HG03159 (cell line): ENCODE measurements around the gene CCL13.

Source experiments
- ATAC-seq: cut with Tn5 transposase; IDR thresholded peaks from one replicate; pipeline ENCODE4 v1.9.1; 2021; ENCODE audit warnings: mild to moderate bottlenecking, moderate library complexity; ENCODE audit not compliant: unreplicated experiment

Gene CCL13

DNA sequence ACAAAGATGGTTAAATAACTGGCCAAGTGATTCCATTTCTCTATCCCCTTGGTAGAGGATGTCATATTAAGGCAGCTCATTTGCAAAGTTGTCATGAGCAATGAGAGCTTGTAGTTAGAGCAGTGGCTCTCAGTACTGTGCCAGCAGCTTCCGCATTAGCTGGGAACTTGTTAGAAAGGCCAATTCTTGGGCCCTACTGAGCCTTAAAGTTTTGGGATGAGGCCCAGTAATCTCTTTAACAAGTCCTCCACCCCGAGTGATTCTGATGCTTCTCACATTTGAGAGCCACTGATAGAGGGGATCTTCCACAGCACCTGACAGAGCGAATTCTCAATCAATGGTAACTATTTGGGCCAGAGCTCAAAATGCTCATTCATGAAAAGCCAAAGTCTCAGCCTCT is 26.9 kb downstream of the CCL13 start:
- ATAC-seq: no peak

DNA sequence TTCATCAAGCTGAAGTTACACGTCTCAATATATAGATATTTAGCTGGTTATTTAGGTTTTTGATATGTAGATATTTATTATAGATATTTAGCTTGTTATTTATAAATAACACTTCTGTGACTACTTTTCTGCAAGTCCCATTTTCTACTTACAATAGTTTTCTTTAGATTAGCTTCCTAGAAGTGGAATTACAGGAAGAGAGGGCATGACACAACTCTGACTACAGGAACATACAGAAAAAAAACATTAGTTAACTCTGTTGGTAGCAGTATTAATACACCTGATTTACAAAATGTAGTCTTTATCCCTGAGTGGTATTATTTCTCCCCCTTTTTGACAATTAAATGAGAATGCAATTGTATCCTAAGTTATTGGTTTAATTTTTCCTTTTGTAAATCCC is 28.0 kb downstream of the CCL13 start:
- ATAC-seq: no peak

DNA sequence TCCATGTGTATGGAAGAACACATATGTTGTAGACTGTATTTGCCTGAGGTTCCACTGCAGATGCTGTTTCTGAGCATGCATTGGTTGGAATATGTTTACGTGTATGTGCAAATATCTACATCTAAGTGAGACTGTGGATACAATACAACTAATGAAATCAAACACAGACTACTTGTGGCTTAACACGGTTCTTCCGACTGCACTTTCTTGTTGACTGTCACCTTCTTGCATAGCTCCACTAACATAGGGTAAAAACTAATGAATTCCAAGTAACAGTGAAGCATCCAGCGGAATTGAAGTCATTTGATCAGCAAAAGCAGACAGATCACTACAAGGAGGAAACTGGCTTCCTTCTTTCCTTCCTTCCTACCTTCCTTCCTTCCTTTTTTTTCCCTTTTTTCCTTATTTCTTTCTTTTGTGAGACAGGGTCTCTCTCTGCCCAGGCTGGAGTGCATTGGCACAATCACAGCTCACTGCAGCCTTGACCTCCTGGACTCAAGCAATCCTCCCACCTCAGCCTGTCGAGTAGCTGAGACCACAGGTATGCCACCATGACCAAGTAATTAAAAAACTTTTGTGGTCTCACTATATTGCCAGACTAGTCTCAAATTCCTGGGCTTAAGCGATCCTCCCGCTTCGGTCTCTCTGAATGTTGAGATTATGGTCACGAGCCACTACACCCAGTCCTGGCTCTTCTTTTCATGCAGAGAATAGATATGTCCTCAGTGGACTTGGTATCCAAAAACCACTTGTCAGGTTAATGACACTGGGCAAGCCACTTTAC is 28.7 kb downstream of the CCL13 start:
- ATAC-seq: no peak

DNA sequence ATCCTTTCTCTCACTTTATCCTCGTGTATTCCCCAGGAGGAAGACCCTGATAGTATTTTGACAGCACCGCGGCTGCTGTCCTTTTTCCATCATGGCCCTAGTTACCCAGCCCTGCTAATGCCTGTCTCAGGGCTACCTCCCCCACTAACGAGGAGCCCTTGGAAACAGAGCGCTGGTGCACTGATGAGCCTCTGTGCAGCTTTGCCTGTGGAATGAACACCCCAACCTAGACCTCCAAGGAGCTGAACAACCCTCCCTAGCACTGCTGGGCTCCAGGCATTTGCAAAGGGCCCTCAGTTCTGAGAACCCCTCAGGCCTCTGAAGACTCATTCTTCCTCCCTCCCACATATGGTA is 30.0 kb downstream of the CCL13 start:
- ATAC-seq: no peak

DNA sequence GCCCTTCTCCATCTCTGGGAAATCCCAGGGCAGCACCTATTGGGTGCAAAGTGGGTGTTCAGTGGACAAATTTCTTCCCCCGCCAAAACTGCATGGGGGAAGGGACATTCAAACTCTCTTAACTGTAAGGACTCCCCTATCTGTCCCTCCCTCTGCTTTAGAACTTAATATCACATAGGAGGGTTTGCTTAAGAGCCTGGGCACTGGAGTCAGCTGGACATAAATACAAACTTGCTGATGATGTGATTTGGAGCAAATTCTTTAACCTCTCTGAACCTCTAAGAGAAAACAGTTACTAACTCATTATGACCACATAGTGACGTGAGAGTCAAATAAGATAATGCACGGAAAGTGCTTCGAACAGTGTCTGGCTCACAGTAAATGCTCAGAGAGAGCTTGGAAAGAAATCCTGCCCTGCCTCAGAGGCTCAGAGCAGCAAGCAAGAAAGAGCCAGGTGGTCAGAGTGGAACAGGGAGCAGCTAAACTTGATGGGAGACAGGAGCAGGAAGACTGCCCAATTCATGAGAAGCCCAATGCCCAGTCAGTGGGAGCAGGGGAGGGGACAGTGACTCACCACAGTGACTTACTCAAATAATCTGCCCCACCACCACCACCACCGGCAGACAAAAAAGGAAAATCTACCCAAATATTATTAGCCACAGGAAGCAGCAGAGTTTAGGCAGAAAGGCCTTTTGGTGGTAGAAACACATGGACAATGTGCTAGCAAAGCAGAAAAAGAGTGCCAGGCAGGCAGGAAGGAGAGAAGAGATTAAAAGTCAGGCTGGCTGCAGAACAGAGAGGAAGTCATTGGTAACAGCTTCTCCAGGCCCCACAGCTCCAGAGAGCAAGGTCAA is 30.6 kb downstream of the CCL13 start:
- ATAC-seq: no peak

DNA sequence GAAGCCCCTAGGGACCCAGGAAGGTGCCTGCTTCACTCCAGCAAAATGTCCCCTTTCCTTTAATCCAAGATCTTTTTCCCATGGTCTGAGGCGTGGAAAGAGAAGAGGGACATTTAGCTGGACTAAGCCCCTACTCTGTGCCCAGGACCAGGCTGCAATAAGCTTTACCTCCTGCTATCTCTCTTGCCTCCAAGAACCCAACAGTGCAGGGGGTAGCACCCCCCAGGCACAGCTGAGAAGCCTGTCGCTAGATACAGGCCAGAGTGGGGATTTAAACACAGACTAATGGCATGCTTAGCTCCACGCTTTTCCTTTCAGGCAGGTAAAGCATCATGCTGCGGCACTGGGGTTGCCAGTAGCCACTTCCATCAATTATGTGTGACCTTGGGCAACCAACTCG is 31.3 kb downstream of the CCL13 start:
- no peak for ATAC-seq

DNA sequence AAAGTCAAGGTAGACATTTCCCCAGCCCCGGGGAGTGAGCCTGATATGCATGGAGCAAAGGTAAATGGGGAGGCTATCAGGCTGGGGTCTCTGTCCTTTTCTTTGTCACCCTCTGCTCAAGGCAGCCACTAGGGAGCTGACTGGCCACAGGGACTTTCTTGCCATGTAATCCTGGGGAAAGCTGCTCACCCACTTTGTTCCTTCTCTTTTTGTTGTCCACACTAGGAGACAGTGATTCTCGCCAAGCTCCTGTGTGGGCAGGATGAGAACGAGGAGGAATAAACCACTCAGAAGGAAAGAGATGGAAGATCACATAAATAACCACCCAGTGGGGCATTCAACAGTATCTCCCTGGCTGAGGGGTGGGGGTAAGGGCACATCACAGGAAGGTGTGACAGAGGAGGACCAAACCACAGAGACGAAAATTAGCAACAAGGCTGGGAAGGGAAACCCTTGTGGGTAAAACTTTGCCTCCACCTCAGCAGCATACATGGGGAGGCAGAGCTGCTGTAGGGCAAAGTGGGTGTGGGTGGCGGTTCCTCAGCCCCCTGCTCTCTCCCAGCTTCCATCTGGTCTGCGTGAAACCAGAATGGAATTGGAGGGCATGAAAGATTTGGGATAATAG is 33.0 kb downstream of the CCL13 start:
- ATAC-seq: no peak

DNA sequence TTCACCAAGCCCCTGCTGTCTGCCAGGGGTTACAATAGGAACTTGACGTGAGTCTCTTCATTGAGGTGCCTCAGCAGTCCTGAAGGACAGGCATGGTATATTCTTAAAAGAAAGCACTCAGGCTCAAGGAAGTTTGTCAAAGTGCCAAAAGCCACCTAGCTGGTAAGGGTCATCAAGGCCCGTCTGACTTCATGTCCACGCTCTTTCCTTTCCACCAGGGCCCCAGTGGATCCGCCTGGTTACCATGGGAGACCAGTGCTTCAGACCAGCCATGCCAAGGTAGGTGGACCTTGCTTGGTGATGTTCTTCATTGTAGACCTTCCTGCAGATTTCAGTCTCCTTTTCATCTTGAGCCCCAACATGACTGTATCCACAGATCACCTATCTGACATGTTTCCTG is 34.4 kb downstream of the CCL13 start:
- no peak for ATAC-seq

DNA sequence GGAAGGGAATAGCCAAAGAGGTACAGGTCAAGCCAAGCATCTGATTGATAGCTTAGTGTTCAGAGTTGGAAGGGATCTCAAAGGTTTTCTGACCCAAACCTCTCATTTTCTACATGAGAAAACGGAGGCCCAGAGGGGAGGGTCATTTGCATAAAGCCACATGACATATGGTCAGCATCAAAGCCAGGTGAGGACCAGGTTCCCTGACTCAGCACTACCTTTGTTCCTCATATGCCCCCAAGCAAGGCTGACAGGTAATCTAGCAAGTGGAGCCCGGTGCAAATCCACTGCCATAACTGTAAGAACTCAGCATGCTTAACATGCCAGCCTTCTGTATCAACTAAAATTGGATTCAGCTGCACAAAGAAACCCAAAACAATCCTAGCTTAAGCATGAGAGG is 35.0 kb downstream of the CCL13 start:
- ATAC-seq: no peak

DNA sequence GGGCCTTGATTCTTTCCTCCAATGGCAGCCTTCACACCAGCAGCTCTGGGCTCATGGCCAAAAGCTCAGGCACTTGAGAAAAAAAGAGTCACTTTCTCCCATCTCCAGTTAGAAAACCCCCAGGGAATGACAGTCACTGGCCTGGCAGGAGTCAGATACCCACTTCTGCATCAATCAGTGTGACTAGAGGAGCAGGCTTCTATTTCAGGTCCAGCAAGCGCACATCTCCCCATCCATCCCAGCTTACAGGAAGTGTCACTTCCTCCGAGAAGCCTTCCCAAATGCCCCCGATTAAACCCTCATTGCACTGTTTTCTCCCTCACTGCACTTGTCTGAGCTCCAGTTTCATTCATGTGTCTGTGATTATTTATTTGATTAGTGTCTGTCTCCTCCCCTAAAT is 37.1 kb downstream of the CCL13 start:
- no peak for ATAC-seq

DNA sequence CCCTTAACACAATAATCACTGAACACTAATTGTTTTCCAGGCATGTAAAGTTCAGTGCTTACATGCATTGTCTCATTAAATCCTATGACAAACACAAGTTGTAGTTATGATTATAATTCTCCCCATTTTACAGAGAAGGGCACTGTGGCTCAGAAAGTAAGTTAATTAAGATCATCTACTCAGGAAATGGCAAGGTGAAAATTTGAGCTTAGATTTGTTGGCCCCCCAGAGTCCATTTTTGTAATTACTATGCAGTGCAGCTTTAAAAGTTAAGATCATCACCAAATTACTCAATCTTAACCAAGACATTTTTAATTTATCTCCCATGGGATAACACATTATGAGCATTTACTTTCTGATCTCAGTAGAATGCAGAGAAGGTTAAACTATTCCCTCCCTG is 41.0 kb downstream of the CCL13 start:
- no peak for ATAC-seq

DNA sequence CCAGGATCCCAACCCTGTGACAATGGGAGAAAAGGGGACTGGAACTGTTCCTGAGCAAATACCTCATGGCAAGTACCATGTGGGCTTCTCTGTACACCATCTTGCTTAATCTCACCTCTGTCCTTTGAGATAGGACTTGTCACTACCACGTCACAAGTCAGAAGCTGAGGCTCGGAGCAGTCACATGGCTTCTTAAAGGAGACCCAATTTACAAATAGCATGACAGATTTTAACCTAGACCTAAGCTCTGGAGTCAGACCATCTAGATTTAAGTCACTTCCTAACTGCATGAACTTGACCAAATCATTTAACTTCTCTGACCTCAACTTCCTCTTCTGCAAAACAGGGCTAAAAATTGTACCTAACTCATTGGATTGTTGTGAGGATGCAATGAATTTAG is 42.7 kb downstream of the CCL13 start:
- no peak for ATAC-seq

DNA sequence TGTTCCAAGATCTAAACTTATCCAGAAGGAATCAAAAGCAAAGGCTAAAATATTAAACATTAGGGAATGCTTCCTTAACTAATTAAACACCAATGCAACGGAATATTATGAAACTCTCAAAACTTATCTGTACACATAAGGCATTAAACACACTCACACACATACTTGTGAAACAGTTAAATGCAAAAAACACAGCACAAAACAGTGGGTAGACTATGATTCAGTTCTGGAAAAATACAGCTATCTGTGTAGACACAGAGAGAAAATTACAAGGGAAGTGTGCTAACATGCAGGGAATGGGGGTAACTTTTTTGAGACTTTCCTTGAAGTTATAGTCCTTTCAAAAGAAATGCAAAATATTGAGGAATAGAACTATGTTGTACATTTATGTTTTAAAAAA is 43.4 kb downstream of the CCL13 start:
- no peak for ATAC-seq

DNA sequence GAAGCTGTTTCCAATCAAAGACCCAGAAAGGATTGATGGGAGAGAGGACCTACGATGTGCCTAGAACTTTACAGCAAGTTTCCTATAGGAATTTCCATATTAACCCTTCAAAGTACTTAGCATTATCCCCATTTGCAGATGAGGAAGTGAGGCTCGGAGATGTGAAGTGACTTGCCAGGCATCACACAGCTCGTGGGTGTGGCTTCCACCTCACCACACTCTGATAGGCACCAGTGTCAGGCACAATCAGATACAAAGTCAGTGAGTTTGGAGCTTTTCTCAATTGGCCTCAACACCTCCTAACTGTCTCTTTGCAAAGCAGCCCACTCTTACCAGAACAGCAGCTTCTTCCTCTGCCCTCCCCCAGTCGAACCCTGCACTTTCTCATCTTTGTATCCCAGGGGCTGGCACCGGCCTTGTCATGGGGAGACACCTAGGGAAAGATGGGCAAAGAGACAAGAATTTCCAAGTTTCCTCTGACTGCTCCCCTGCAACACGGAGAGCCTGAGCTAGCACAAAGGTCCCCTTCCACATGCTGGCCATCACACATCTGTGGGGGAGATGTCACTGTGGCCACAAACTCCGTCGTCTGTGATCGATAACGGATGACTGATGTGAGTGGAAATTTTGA is 44.1 kb downstream of the CCL13 start:
- ATAC-seq: no peak

DNA sequence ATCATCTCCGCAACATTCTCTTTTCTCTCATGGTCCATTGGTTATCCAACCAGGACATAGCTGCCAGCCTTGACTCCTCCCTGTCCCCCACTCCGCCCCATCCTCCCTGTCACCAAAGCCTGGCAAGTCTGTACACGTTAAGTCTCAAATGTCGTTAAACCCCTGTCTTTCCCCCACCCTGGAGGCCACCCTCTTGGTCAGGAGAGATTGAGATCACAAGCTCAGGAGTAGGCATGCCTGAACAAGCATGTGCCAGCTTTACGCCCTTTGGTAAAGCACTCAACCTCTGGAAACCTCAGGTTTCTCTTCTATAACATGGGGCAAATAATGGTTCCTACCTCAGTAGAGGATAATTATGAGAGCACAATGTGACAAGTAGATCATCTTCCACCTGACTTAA is 44.9 kb downstream of the CCL13 start:
- ATAC-seq: no peak

DNA sequence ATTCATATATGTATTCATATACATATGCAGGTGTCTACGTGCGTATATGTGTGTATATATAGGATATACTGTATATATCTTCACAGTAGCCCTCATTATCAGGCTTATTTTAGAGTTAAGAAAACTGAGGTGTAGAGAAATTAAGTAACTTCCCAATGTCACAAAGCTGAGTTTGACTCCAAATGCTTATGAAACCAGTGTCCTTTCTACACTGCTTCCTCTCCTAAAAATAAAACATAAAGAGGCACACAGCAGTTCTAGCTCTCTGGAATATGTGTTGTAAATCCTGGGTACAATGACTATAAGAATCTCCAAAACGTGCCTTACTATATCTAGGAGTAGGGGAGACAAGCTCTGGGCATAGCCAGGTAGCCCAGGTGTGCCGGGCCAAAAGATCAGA is 46.7 kb downstream of the CCL13 start:
- ATAC-seq: no peak

DNA sequence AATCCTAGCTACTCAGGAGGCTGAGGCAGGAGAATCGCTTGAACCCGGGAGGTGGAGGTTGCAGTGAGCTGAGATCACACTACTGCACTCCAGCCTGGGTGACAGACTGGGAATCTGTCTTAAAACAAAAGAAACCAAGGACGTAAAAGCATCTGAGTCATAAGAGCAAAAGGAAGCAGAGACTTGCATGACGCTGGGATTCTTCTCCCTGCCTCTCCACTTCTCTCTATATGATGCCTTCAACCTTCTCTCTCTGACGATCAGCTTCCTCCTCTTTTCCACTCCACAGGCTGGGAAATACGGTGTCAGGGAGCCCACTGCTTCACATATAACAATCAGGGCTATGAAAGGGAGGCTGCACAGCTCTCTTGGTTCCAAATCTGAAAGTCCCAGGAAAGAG is 49.9 kb downstream of the CCL13 start:
- no peak for ATAC-seq
